GM19035 (cell line): ENCODE measurements around the gene EIF3J.

Experiments used
- ATAC-seq: cut with Tn5 transposase; IDR thresholded peaks from one replicate; pipeline ENCODE4 v1.9.1; 2021; ENCODE audit not compliant: unreplicated experiment

The EIF3J gene

DNA sequence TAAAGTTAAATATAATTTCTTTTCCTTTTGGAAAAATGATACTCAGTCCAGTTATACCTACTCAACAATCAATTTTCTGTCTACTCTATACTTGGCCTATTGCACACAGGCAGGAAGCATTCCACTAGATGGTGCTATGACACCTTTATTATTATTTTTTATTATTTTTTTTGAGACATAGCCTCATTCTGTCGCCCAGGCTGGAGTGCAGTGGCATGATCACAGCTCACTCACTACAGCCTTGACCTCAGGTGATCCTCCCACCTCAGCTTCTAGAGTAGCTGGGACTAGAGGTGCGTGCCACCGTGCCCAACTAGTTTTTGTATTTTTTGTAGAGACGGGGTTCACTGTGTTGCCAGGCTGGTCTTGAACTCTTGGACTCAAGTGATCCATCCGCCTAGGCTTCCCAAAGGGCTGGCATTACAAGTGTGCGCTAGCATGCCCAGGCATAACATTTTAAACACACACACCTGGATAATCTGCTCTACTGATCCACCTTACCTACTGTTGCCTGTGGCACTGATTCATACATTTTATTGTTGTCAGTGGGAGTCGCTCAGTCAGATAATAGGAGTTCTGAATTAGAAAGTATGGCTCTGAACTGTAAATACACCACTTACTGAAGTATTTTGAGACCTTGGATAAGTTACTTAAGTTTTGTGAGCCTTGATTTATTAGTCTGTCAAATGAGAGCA lies 56.2 kb downstream of the EIF3J start:
- no peak for ATAC-seq

DNA sequence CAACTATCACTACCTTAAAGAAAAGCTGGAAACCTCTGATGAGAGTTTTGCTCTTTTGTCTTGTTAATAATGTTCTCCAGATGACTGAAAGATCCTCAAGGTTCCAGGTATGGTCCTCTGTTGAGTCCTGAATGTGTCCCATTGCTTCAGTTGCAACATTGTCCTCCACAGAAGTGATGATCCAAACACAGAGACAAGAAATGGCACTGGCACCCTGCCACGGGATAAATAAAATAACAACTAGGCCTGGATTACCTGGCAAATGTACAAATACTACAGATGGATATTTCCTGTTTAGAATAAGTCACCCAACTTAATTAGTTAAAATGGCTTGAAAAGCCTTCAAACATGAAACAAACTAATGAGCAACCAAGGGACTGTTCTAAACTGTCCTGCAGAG lies 58.3 kb downstream of the EIF3J start:
- ATAC-seq: no peak

DNA sequence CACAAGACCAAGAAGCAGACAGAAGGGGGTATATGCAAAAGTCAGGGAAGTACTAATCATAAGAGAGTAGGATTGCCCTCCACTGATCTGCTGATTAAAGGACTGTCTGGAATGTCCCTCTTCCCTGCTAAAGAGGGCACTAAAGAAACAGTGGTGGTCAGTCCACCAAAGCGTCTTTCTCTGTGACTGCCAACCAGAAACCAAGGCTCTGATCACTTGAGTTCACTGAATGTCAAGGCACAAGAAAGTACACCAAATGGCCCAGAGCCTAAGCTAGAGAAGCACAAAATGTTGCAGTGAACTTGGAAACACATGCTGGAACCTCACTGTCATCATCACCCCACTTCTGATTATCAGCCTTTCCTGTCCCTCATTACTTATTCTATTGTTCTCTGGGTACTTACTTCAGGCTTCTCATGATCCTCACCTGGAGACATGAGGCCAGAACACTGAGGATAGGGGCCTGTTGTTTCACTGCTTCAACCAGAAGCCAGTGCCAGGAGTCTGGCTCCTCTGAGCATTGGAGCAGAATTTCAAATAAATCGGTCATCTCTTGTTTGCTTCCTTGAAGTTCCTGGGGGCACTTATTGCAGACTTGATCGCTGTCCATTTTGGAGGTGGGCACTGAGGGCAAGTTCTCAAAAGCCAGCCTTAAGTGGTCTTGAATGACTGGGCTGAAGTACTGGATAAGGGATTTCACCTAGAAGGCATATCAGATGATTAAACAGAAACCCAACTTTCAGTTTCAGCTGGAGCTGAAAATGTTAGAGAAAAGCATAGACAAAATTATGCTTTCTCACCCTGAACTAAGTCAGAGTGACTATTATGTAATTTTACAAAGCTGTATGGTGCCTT lies 58.9 kb downstream of the EIF3J start:
- no peak for ATAC-seq

DNA sequence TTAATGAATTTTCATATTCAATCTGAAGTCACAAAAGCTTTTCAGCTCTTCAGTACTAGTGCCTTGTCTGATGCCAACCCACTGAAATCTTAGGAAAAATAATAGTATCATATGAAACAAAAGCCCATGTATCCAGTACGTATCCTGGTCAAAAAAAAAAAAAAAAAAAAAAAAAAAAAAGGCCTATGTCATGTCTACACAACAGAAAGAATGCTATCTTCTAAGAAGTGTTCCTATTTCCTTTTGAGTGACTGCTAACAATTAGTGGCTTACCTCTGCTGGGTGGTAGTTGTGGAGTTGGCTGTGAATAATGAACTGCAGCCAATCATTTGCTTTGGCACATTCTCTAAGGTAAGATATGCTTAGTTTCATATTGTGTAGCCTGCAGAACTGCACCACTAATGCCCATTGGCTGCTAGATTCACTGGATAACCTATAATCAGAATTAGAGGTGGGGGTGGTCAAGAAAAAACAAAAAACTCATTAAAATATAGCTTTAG lies 59.6 kb downstream of the EIF3J start:
- ATAC-seq: no peak

DNA sequence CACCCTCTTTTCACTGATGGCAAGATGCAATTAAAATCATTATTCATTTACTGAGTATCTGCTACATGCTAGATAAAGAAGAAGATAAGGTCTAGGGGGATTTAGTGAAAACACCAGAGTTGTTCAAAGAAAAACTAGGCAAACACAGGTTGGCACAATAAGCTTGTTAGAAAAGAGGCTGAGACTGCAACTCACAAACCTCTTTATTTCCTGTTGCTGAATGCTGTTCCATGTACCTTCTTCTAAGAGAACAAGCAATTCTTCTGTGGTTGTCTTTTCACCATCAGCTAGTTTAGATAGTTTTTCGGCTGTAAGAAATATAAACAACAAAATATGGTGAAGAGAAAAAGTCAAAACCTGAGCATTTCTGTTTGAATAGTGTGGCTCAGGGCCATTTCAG lies 61.1 kb downstream of the EIF3J start:
- ATAC-seq: no peak

DNA sequence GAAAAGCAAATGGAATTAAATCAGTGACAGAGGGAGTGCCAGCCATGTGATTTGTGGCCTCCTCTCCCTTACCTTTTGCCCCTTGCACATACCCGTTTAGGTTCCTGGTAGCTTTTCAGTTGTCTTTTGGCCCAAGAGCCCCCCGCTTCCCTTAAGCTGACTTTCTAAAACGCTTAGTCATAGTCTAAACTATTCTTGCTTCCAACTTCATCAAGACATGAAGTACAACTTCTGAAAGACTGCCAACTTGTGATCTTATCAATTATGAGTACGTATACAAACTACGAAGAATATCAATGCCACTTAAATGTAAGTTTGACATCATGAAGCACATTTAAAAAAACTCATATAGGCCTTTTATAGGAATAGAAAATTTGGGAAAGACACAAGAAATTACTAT lies 61.9 kb downstream of the EIF3J start:
- ATAC-seq: no peak

DNA sequence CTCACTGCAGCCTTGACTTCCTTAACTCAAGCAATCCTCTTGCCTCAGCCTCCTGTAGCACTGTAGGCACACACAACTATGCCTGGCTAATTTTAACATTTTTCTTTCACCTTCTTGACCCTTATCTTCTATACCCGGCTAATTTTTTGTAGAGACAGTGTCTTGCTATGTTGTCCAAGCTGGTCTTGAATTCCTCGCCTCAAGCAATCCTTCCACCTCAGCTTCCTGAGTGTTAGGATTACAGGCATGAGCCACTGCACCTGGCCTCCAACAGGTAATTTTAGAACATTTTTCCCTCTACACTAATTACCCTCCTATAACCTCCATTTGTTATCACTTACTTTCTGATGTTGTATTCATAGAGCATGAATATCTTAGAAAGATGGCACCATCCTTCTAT lies 66.2 kb downstream of the EIF3J start:
- no peak for ATAC-seq

DNA sequence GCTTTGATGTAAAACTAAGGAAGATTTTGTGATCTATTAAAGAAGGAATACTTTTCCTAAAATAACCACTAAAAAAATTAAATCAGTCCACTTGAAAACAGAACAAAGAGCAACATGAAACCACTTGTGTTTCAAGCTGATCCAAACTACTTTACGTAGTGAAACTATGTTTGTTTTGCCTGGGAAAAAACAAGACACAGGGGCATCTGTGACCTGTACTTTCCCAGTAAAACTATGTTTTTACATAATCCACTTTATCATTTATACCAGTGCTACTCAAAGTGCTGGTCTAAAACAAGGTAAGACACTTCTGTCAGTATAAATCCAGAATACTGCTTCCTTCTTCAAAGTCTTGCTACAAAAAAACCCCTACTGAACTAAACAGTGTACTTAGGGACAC lies 69.8 kb downstream of the EIF3J start:
- ATAC-seq: no peak
